ENCODE data around the gene ZNF248.

GRCh38 chr10:37831495-37832333, 25.7 kb downstream of the ZNF248 start:
- no peak for TF ChIP-seq CTCF (IDR thresholded peaks at IDR 0.05)
- TF ChIP-seq POLR2A (IDR thresholded peaks at IDR 0.05) = no peak

All from tibial nerve (tissue), 3 donors.